ENCODE data around the gene SDK2. TPM values are rescaled to one million over a fixed set of nuclear protein-coding genes. Genes with fewer than 3 reads are reported as not detected.

Gene SDK2
- total RNA-seq, 1 experiment from 2014 or later, result 0.67 TPM

GRCh38 chr17:73582821-73583220 is 61.4 kb downstream of the SDK2 start:
- intact Hi-C loops (cut with micrococcal nuclease; ENCODE audit: unreplicated experiment), result no loop called here
- H3K4me3 ChIP-seq (ENCODE audit: low read depth, low read length, poor library complexity, severe bottlenecking), result no peak overlapping the region
- no peaks in the 10 kb centered on the region for H3K9me3 ChIP-seq (ENCODE audit: low read depth, low read length, poor library complexity, severe bottlenecking)
- no TSS peak for BruUV-seq (replicated peaks)
- no peaks in the 10 kb centered on the region for H3K27me3 ChIP-seq (replicated peaks; ENCODE audit: insufficient read depth, low read depth, low read length, poor library complexity)
- no peaks in the 10 kb centered on the region for H3K4me1 ChIP-seq (ENCODE audit: insufficient read depth, low read length, poor library complexity, severe bottlenecking)
- ChIA-PET POLR2A (ENCODE audit: low non-redundant PET) (no interaction called here), CTCF (no interaction called here)
- DNase-seq (ENCODE audit: low spot score), result no peak
- no peak overlapping the region for H3K27ac ChIP-seq (ENCODE audit: low read depth, low read length, poor library complexity, severe bottlenecking)
- H3K36me3 ChIP-seq (ENCODE audit: insufficient read depth, low read length, poor library complexity, severe bottlenecking), result no peaks in the 10 kb centered on the region
- TF ChIP-seq EZH2 (IDR thresholded peaks at IDR 0.05; ENCODE audit: borderline replicate concordance, low read depth, low read length, poor library complexity, severe bottlenecking) (no peak), CTCF (conservative IDR thresholded peaks at IDR 0.05; ENCODE audit: low read depth, low read length) (no peak)

GRCh38 chr17:73582359-73582758 is 61.9 kb downstream of the SDK2 start:
- TF ChIP-seq CTCF (conservative IDR thresholded peaks at IDR 0.05; ENCODE audit: low read depth, low read length), result no peak
- no peak for TF ChIP-seq EZH2 (IDR thresholded peaks at IDR 0.05; ENCODE audit: borderline replicate concordance, low read depth, low read length, poor library complexity, severe bottlenecking)
- Histone ChIP-seq H3K4me3 (ENCODE audit: low read depth, low read length, poor library complexity, severe bottlenecking) (no peak overlapping the region), H3K9me3 (ENCODE audit: low read depth, low read length, poor library complexity, severe bottlenecking) (no peaks in the 10 kb centered on the region), H3K27me3 (replicated peaks; ENCODE audit: insufficient read depth, low read depth, low read length, poor library complexity) (peaks cover 4% of the 10 kb centered on the region), H3K4me1 (ENCODE audit: insufficient read depth, low read length, poor library complexity, severe bottlenecking) (no peaks in the 10 kb centered on the region), H3K36me3 (ENCODE audit: insufficient read depth, low read length, poor library complexity, severe bottlenecking) (no peaks in the 10 kb centered on the region), H3K27ac (ENCODE audit: low read depth, low read length, poor library complexity, severe bottlenecking) (no peak overlapping the region)
- intact Hi-C loops (cut with micrococcal nuclease; ENCODE audit: unreplicated experiment), result no loop called here
- POLR2A ChIA-PET (ENCODE audit: low non-redundant PET), result no interaction called here
- DNase-seq (ENCODE audit: low spot score), result no peak
- BruUV-seq (replicated peaks), result no TSS peak
- CTCF ChIA-PET, result no interaction called here

GRCh38 chr17:73581379-73581778 is 62.9 kb downstream of the SDK2 start:
- Histone ChIP-seq H3K9me3 (ENCODE audit: low read depth, low read length, poor library complexity, severe bottlenecking) (no peaks in the 10 kb centered on the region), H3K27ac (ENCODE audit: low read depth, low read length, poor library complexity, severe bottlenecking) (no peak overlapping the region), H3K4me3 (ENCODE audit: low read depth, low read length, poor library complexity, severe bottlenecking) (no peak overlapping the region), H3K4me1 (ENCODE audit: insufficient read depth, low read length, poor library complexity, severe bottlenecking) (no peaks in the 10 kb centered on the region), H3K36me3 (ENCODE audit: insufficient read depth, low read length, poor library complexity, severe bottlenecking) (no peaks in the 10 kb centered on the region), H3K27me3 (replicated peaks; ENCODE audit: insufficient read depth, low read depth, low read length, poor library complexity) (peaks cover 10% of the 10 kb centered on the region)
- no peak for DNase-seq (ENCODE audit: low spot score)
- intact Hi-C loops (cut with micrococcal nuclease; ENCODE audit: unreplicated experiment), result no loop called here
- no TSS peak for BruUV-seq (replicated peaks)
- ChIA-PET CTCF (no interaction called here), POLR2A (ENCODE audit: low non-redundant PET) (no interaction called here)
- TF ChIP-seq EZH2 (IDR thresholded peaks at IDR 0.05; ENCODE audit: borderline replicate concordance, low read depth, low read length, poor library complexity, severe bottlenecking) (no peak), CTCF (conservative IDR thresholded peaks at IDR 0.05; ENCODE audit: low read depth, low read length) (no peak)
